Karpas-422 (cell line): Measurements from ENCODE around the gene KLF16. TPM values are rescaled to one million over a fixed set of nuclear protein-coding genes. Genes with fewer than 3 reads are reported as not detected.
A peak's percentile ranks its signal among the peaks of the same experiment; 100 is the strongest.

Experiments used
- DNase-seq: peaks from one replicate; pipeline ENCODE4 v3.0.0-alpha.2; 2015
- H2AFZ ChIP-seq: fragments of 200-600 bp; sonication (generic); 2 replicates; pipeline ENCODE4 v1.6.1; 2014; ENCODE audit warnings: antibody characterized with exemption, low read length, mixed read lengths
- H3K27ac ChIP-seq: fragments of 200-600 bp; sonication (generic); 2 replicates; pipeline ENCODE4 v1.5.1; 2014; ENCODE audit warnings: mild to moderate bottlenecking, low read length, moderate library complexity
- H3K27me3 ChIP-seq: fragments of 200-600 bp; sonication (generic); 2 replicates; pipeline ENCODE4 v1.6.1; 2014; ENCODE audit warnings: low read length, mixed read lengths
- H3K36me3 ChIP-seq: fragments of 200-600 bp; sonication (generic); 2 replicates; pipeline ENCODE4 v1.6.1; 2014; ENCODE audit warnings: low read length, mixed read lengths; ENCODE audit not compliant: insufficient read depth
- H3K4me1 ChIP-seq: fragments of 200-600 bp; sonication (generic); 2 replicates; pipeline ENCODE4 v1.6.1; 2014; ENCODE audit warnings: mild to moderate bottlenecking, low read length, mixed read lengths
- H3K4me2 ChIP-seq: fragments of 200-600 bp; sonication (generic); 2 replicates; pipeline ENCODE4 v1.6.1; 2014; ENCODE audit warnings: low read length, low read depth, mild to moderate bottlenecking; ENCODE audit not compliant: poor library complexity, severe bottlenecking
- H3K4me3 ChIP-seq: fragments of 200-600 bp; sonication (generic); 2 replicates; pipeline ENCODE4 v1.5.1; 2014; ENCODE audit warnings: mild to moderate bottlenecking, antibody characterized with exemption, low read length, mixed read lengths
- H3K79me2 ChIP-seq: fragments of 200-600 bp; sonication (generic); 2 replicates; pipeline ENCODE4 v1.6.1; 2014; ENCODE audit warnings: mild to moderate bottlenecking, low read length, mixed read lengths
- H3K9ac ChIP-seq: fragments of 200-600 bp; sonication (generic); 2 replicates; pipeline ENCODE4 v1.6.0; 2014; ENCODE audit warnings: low read length
- H3K9me2 ChIP-seq: fragments of 200-600 bp; sonication (generic), shearing (Covaris generic); replicated peaks from 2 replicates; pipeline ENCODE4 v1.6.0; 2014; ENCODE audit warnings: mild to moderate bottlenecking, low read length, moderate library complexity; ENCODE audit not compliant: insufficient read depth
- H3K9me3 ChIP-seq: fragments of 300-700, 200-600 bp; sonication (generic); 2 replicates; pipeline ENCODE4 v1.6.1; 2014; ENCODE audit warnings: low read length, mixed read lengths
- H4K20me1 ChIP-seq: fragments of 200-600 bp; sonication (generic); 2 replicates; pipeline ENCODE4 v1.6.1; 2014; ENCODE audit warnings: mild to moderate bottlenecking, antibody characterized with exemption, low read length, low read depth; ENCODE audit not compliant: insufficient read depth
- total RNA-seq: library from RNA; depleted of rRNA; stranded (reverse); fragments of >200 nt; shearing (Covaris generic); gene quantifications from 2 replicates; pipeline ENCODE4 v1.2.3, GENCODE V29; 2014; ENCODE audit warnings: low replicate concordance

Gene KLF16
- total RNA-seq, 1 experiment from 2014 or later = 13.2 TPM

GRCh38 chr19:1906985-1907562, 43.7 kb upstream of the KLF16 start:
- no peaks in the 10 kb centered on the region for H3K9me2 ChIP-seq
- no peaks in the 10 kb centered on the region for H3K27me3 ChIP-seq
- H3K79me2 ChIP-seq = peaks cover 57% of the 10 kb centered on the region
- no peaks in the 10 kb centered on the region for H4K20me1 ChIP-seq
- H3K9ac ChIP-seq = no peak overlapping the region
- DNase-seq = no peak
- no peak overlapping the region for H3K27ac ChIP-seq
- H3K4me1 ChIP-seq = peaks cover 29% of the 10 kb centered on the region
- no peaks in the 10 kb centered on the region for H3K36me3 ChIP-seq
- no peak overlapping the region for H2AFZ ChIP-seq
- no peak overlapping the region for H3K4me3 ChIP-seq
- H3K9me3 ChIP-seq = no peaks in the 10 kb centered on the region
- no peak overlapping the region for H3K4me2 ChIP-seq

GRCh38 chr19:1905863-1906375, 42.5 kb upstream of the KLF16 start:
- H2AFZ ChIP-seq = no peak overlapping the region
- no peaks in the 10 kb centered on the region for H4K20me1 ChIP-seq
- peaks cover 45% of the 10 kb centered on the region for H3K79me2 ChIP-seq
- peaks cover 29% of the 10 kb centered on the region for H3K4me1 ChIP-seq
- H3K9me3 ChIP-seq = no peaks in the 10 kb centered on the region
- no peak overlapping the region for H3K27ac ChIP-seq
- H3K36me3 ChIP-seq = no peaks in the 10 kb centered on the region
- H3K9me2 ChIP-seq = no peaks in the 10 kb centered on the region
- peak overlapping the region; percentile 76 for H3K4me3 ChIP-seq
- H3K9ac ChIP-seq = peak overlapping the region; percentile 79
- DNase-seq = no peak
- peak overlapping the region; percentile 84 for H3K4me2 ChIP-seq
- no peaks in the 10 kb centered on the region for H3K27me3 ChIP-seq

- Histone ChIP-seq H4K20me1 (no peaks in the 10 kb centered on the region), H3K79me2 (peaks cover 43% of the 10 kb centered on the region), H3K9me3 (no peaks in the 10 kb centered on the region), H3K4me3 (peak within 1 kb of the TSS; percentile 76), H3K9ac (peak within 1 kb of the TSS; percentile 79), H3K36me3 (no peaks in the 10 kb centered on the region), H3K4me2 (peak within 1 kb of the TSS; percentile 84), H2AFZ (peak within 1 kb of the TSS; percentile 29), H3K27me3 (no peaks in the 10 kb centered on the region), H3K4me1 (peaks cover 29% of the 10 kb centered on the region), H3K9me2 (no peaks in the 10 kb centered on the region), H3K27ac (peak within 1 kb of the TSS; percentile 60)
- DNase-seq = peak; percentile 100
Measured at GRCh38 chr19:1905110-1905862, 41.9 kb upstream of the KLF16 start, which contains the start of the genes ADAT3 and SCAMP4. Gene ADAT3 (plus strand): TSS chr19:1905399. CDS start chr19:1912048, 6,649 bp downstream. Gene SCAMP4 (plus strand): TSS chr19:1905399. CDS start chr19:1915020, 9,621 bp downstream.

- Histone ChIP-seq H3K4me1 (peaks cover 29% of the 10 kb centered on the region), H2AFZ (peak overlapping the region; percentile 29), H3K27ac (peak overlapping the region; percentile 60), H3K4me2 (peak overlapping the region; percentile 59), H3K9me2 (no peaks in the 10 kb centered on the region), H4K20me1 (no peaks in the 10 kb centered on the region), H3K79me2 (peaks cover 38% of the 10 kb centered on the region), H3K4me3 (peak overlapping the region; percentile 76), H3K9me3 (no peaks in the 10 kb centered on the region), H3K27me3 (no peaks in the 10 kb centered on the region), H3K9ac (peak overlapping the region; percentile 72), H3K36me3 (no peaks in the 10 kb centered on the region)
- no peak for DNase-seq
Measured at GRCh38 chr19:1904860-1905109, 41.4 kb upstream of the KLF16 start.

GRCh38 chr19:1902923-1903322, 39.5 kb upstream of the KLF16 start:
- Histone ChIP-seq H3K4me1 (peaks cover 29% of the 10 kb centered on the region), H3K36me3 (no peaks in the 10 kb centered on the region), H3K79me2 (peaks cover 24% of the 10 kb centered on the region), H3K27me3 (no peaks in the 10 kb centered on the region), H3K9ac (no peak overlapping the region), H3K9me3 (no peaks in the 10 kb centered on the region), H3K27ac (no peak overlapping the region), H3K4me2 (peak overlapping the region; percentile 59), H2AFZ (no peak overlapping the region), H4K20me1 (no peaks in the 10 kb centered on the region), H3K4me3 (no peak overlapping the region), H3K9me2 (no peaks in the 10 kb centered on the region)
- no peak for DNase-seq

GRCh38 chr19:1901940-1902404, 38.6 kb upstream of the KLF16 start:
- no peak for DNase-seq
- Histone ChIP-seq H3K27me3 (no peaks in the 10 kb centered on the region), H3K79me2 (peaks cover 14% of the 10 kb centered on the region), H3K36me3 (no peaks in the 10 kb centered on the region), H3K4me1 (peaks cover 38% of the 10 kb centered on the region), H3K9me3 (no peaks in the 10 kb centered on the region), H3K4me3 (no peak overlapping the region), H3K9me2 (no peaks in the 10 kb centered on the region), H3K9ac (no peak overlapping the region), H4K20me1 (no peaks in the 10 kb centered on the region), H2AFZ (no peak overlapping the region), H3K27ac (no peak overlapping the region), H3K4me2 (no peak overlapping the region)

GRCh38 chr19:1896508-1896907, 33.1 kb upstream of the KLF16 start:
- no peak overlapping the region for H3K4me3 ChIP-seq

GRCh38 chr19:1893791-1894190, 30.4 kb upstream of the KLF16 start:
- no peak overlapping the region for H3K4me2 ChIP-seq
- H3K36me3 ChIP-seq = no peaks in the 10 kb centered on the region
- H3K4me3 ChIP-seq = no peak overlapping the region
- H3K9me3 ChIP-seq = no peaks in the 10 kb centered on the region
- no peaks in the 10 kb centered on the region for H4K20me1 ChIP-seq
- H3K27ac ChIP-seq = no peak overlapping the region
- no peak overlapping the region for H3K9ac ChIP-seq
- H3K27me3 ChIP-seq = no peaks in the 10 kb centered on the region
- peaks cover 13% of the 10 kb centered on the region for H3K4me1 ChIP-seq
- no peaks in the 10 kb centered on the region for H3K79me2 ChIP-seq
- no peak for DNase-seq
- H2AFZ ChIP-seq = no peak overlapping the region
- H3K9me2 ChIP-seq = no peaks in the 10 kb centered on the region

More at GRCh38 chr19:1896508-1896907, 33.1 kb upstream of the KLF16 start:
- no peak overlapping the region for H3K27ac ChIP-seq
- no peaks in the 10 kb centered on the region for H3K27me3 ChIP-seq
- no peak for DNase-seq
- H4K20me1 ChIP-seq = no peaks in the 10 kb centered on the region
- no peaks in the 10 kb centered on the region for H3K79me2 ChIP-seq
- H3K9me2 ChIP-seq = no peaks in the 10 kb centered on the region
- H3K9ac ChIP-seq = no peak overlapping the region
- H3K9me3 ChIP-seq = no peaks in the 10 kb centered on the region
- H3K4me2 ChIP-seq = no peak overlapping the region
- no peak overlapping the region for H2AFZ ChIP-seq
- H3K36me3 ChIP-seq = no peaks in the 10 kb centered on the region
- H3K4me1 ChIP-seq = peaks cover 13% of the 10 kb centered on the region
